Measurements from ENCODE around the gene TEN1. TPM values are rescaled to one million over a fixed set of nuclear protein-coding genes. Genes with fewer than 3 reads are reported as not detected.

Gene TEN1
- total and polyA plus RNA-seq, 2 of the 13 experiments (the other 11 are each of a cell fraction or from before 2014, with no cell fraction given) = 18.0 to 21.3 TPM

DNA sequence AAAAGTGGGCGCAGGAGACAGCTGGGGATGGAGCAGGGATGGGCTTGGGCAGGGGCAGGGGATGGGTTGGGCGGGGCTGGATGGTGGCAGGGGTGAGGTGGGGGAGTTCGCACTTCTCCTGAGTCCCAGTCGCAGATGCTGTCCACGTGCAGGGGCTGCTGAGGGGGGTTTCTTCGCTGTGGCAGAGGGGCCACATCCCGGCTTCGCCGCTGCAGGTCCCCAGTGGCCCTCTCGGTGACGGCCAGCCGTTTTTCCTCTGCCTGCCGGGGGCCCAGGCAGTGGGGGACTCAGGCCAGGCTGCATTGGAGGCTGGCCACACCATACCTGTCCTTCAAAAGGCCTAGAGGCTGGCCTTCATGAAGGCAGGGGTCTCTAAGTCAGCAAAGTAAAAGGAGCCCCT lies 39.8 kb downstream of the TEN1 start (continued):
- TF ChIP-seq STAT6 (CRISPR knock-in tag; IDR thresholded peaks at IDR 0.05; ENCODE audit: borderline replicate concordance) = no peak
- no peak for TF ChIP-seq ZNF761 (CRISPR knock-in tag; conservative IDR thresholded peaks at IDR 0.05)
- TF ChIP-seq NCOR1 (IDR thresholded peaks at IDR 0.05; ENCODE audit: borderline replicate concordance, low read length) = no peak
- TF ChIP-seq ISX (CRISPR knock-in tag; conservative IDR thresholded peaks at IDR 0.05) = no peak

DNA sequence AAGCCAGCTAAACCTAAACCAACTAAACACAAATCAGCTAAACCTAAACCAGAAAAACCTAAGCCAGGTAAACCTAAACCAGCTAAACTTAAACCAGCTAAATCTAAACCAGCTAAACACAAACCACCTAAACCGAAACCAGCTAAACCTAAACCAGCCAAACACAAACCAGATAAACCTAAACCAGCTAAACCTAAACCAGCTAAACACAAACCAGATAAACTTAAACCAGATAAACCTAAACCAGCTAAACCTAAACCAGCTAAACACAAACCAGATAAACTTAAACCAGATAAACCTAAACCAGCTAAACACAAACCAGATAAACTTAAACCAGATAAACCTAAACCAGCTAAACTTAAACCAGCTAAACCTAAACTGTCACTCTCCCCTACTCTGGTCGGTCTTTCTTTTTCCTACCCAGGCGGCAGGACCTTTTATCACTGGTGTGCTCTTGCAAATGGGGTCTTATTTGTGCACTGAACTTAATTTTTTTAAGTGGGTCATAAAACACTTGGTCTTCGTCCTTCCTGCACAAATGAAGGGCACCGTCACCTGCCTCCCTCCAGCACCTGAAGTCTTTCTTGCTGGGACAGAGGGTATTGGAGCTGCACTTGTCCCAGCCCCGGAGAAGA lies 40.9 kb downstream of the TEN1 start:
- in situ Hi-C loops (cut with HindIII; ENCODE audit: extremely low pct_ligation_motif_present, low pct_unique_long_range_greater_than_20kb) (no loop called here), intact Hi-C loops (cut with micrococcal nuclease; ENCODE audit: unreplicated experiment) (no loop called here)
- Histone ChIP-seq H3K9ac (ENCODE audit: insufficient read depth, low read depth, low read length) (peak overlapping the region; percentile 10; the same call in 1 of the 2 replicates), H3K4me2 (ENCODE audit: low read depth, low read length) (no peak overlapping the region), H3K4me1 (ENCODE audit: insufficient read depth, low read length) (peaks cover 5% of the 10 kb centered on the region; the same call in 1 of the 2 replicates), H3K36me3 (replicated peaks in 1 of 2; ENCODE audit: control insufficient read depth in 1 of 2, insufficient read depth in 2 of 2, low read length in 2 of 2) (peaks cover 3 to 14% of the 10 kb centered on the region in 2 experiments; a peak in 4 of 5 replicates), H3K9me3 (ENCODE audit: low read length) (no peaks in the 10 kb centered on the region), H4K20me1 (ENCODE audit: insufficient read depth, low read length) (no peaks in the 10 kb centered on the region), H3K79me2 (ENCODE audit: insufficient read depth, low read length) (no peaks in the 10 kb centered on the region), H3K27ac (ENCODE audit: extremely low read length, insufficient read depth, low read length) (no peak overlapping the region), H2AFZ (ENCODE audit: low read length) (no peak overlapping the region), H3K4me3 (replicated peaks in 1 of 3; ENCODE audit: insufficient read depth in 1 of 3, low read depth in 2 of 3, low read length in 3 of 3) (no peak overlapping the region), H3K27me3 (ENCODE audit: control insufficient read depth in 1 of 2, insufficient read depth in 2 of 2, low read length in 2 of 2) (no peaks in the 10 kb centered on the region)
- ChIA-PET CTCF (ENCODE audit: low intra/inter-chr PET ratio, low total read pairs) (no interaction called here), POLR2A (interaction anchor here (0.8 to 2.1 kb wide), 2 partner anchors 9 to 240 kb away, joined by 3 to 5 read pairs; no protein-coding TSS in a partner anchor)
- 96% methylated on average over 6 of the region's 6 CpGs for WGBS (ENCODE audit: low lambda C conversion rate)
- no peak for DNase-seq (ENCODE audit: low spot score)
- no TSS peak for BruUV-seq (replicated peaks)
- peak; percentile 74 for FAIRE-seq
- TF ChIP-seq SOX6 (IDR thresholded peaks at IDR 0.05) = 0 out of 2 replicates have a peak, but pooled peaks have one; percentile 24
- TF ChIP-seq SOX6 (CRISPR knock-in tag; IDR thresholded peaks at IDR 0.05) = no peak
- peak; percentile 82; the same call in 1 of the 2 replicates for TF ChIP-seq NBN (conservative IDR thresholded peaks at IDR 0.05)
- TF ChIP-seq HDAC2 (CRISPR knock-in tag; IDR thresholded peaks at IDR 0.05) = no peak
- TF ChIP-seq FOXA1 (IDR thresholded peaks at IDR 0.05) = peak; percentile 16
- no peak for TF ChIP-seq FOXA1 (CRISPR knock-in tag; IDR thresholded peaks at IDR 0.05)
- TF ChIP-seq NFRKB (IDR thresholded peaks at IDR 0.05) = 0 out of 2 replicates have a peak, but pooled peaks have one; percentile 27
- 0 out of 2 replicates have a peak, but pooled peaks have one; percentile 29 for TF ChIP-seq FOXK2 (IDR thresholded peaks at IDR 0.05)
- no peak for TF ChIP-seq MYC (CRISPR knock-in tag; IDR thresholded peaks at IDR 0.05; ENCODE audit: borderline replicate concordance)
- TF ChIP-seq MNT (IDR thresholded peaks at IDR 0.05) = peak; percentile 100
- TF ChIP-seq ATM (IDR thresholded peaks at IDR 0.05; ENCODE audit: borderline replicate concordance) = peak; percentile 52; the same call in 1 of the 2 replicates
- 0 out of 2 replicates have a peak, but pooled peaks have one; percentile 14 for TF ChIP-seq ATF7 (IDR thresholded peaks at IDR 0.05)
- TF ChIP-seq ATF7 (CRISPR knock-in tag; IDR thresholded peaks at IDR 0.05) = no peak
- ATAC-seq = no peak

All from HepG2 (cell line).